Right lobe of liver (tissue), 4 donors: ENCODE results near the gene CHIA.

Experiments used
- POLR2A ChIP-seq: fragments of 450-650 bp; IDR thresholded peaks from one replicate; pipeline ENCODE4 v1.6.1; 2017; ENCODE audit warnings: antibody characterized with exemption, mild to moderate bottlenecking
- TF ChIP-seq, protein P1 (sequence below), 4 donors: fragments of 200-600 bp in 3 of 4; fragments of 450-650 bp in 1 of 4; IDR thresholded peaks; one replicate each; pipeline versions ENCODE4 v1.5.1 to v1.8.0; 2016 to 2022; ENCODE audit warnings: antibody characterized with exemption in 4 of 4, mild to moderate bottlenecking in 2 of 4
- donor health status: DM: no; HTN: no; CAD: no.
- donor health status: DM: no; HTN: no; CAD: no.
- donor health status: DM: no; HTN: yes; CAD: no.

DNA sequence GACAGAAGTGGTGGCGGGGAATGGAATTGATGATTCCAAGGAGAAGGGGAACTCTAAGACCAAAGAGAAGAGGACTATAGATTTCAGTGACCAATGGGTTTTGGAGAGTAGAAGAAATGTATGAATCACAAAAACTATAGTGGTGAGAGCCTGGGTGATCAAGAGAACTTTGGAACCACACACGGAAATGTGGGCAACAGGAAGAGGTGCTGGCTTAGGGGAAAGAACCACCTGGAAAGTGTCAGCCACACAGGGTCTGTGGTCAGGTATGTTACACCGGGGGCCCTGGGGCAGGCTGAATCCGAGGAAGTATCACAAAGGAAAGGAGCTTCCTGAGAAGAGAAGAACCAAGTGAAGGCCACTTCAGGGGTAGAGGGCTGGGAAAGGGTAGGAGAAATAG, 11.5 kb upstream of the CHIA start:
- TF ChIP-seq, protein P1, sequence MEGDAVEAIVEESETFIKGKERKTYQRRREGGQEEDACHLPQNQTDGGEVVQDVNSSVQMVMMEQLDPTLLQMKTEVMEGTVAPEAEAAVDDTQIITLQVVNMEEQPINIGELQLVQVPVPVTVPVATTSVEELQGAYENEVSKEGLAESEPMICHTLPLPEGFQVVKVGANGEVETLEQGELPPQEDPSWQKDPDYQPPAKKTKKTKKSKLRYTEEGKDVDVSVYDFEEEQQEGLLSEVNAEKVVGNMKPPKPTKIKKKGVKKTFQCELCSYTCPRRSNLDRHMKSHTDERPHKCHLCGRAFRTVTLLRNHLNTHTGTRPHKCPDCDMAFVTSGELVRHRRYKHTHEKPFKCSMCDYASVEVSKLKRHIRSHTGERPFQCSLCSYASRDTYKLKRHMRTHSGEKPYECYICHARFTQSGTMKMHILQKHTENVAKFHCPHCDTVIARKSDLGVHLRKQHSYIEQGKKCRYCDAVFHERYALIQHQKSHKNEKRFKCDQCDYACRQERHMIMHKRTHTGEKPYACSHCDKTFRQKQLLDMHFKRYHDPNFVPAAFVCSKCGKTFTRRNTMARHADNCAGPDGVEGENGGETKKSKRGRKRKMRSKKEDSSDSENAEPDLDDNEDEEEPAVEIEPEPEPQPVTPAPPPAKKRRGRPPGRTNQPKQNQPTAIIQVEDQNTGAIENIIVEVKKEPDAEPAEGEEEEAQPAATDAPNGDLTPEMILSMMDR (IDR thresholded peaks at IDR 0.05): no peak
- TF ChIP-seq POLR2A: no peak
